Stimulated activated CD8-positive, alpha-beta memory T cell treated with anti-CD3 and anti-CD28 coated beads, Interleukin-4, amount 100 ng/mL, for 1 hour (primary cell): ENCODE results near the gene ZNF532.
"Not testable (repeated sequence)": the region's sequence is repeated elsewhere in the genome, so short reads cannot be mapped to it uniquely, and the experiment has no call there.

Experiments
- DNase-seq, 2 donors: peaks; one replicate each; pipeline ENCODE4 v3.0.0-alpha.2; 2020; ENCODE audit warnings: low read depth in 2 of 2, low spot score in 1 of 2

Gene ZNF532, protein sequence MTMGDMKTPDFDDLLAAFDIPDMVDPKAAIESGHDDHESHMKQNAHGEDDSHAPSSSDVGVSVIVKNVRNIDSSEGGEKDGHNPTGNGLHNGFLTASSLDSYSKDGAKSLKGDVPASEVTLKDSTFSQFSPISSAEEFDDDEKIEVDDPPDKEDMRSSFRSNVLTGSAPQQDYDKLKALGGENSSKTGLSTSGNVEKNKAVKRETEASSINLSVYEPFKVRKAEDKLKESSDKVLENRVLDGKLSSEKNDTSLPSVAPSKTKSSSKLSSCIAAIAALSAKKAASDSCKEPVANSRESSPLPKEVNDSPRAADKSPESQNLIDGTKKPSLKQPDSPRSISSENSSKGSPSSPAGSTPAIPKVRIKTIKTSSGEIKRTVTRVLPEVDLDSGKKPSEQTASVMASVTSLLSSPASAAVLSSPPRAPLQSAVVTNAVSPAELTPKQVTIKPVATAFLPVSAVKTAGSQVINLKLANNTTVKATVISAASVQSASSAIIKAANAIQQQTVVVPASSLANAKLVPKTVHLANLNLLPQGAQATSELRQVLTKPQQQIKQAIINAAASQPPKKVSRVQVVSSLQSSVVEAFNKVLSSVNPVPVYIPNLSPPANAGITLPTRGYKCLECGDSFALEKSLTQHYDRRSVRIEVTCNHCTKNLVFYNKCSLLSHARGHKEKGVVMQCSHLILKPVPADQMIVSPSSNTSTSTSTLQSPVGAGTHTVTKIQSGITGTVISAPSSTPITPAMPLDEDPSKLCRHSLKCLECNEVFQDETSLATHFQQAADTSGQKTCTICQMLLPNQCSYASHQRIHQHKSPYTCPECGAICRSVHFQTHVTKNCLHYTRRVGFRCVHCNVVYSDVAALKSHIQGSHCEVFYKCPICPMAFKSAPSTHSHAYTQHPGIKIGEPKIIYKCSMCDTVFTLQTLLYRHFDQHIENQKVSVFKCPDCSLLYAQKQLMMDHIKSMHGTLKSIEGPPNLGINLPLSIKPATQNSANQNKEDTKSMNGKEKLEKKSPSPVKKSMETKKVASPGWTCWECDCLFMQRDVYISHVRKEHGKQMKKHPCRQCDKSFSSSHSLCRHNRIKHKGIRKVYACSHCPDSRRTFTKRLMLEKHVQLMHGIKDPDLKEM (N-terminal part only)

DNA sequence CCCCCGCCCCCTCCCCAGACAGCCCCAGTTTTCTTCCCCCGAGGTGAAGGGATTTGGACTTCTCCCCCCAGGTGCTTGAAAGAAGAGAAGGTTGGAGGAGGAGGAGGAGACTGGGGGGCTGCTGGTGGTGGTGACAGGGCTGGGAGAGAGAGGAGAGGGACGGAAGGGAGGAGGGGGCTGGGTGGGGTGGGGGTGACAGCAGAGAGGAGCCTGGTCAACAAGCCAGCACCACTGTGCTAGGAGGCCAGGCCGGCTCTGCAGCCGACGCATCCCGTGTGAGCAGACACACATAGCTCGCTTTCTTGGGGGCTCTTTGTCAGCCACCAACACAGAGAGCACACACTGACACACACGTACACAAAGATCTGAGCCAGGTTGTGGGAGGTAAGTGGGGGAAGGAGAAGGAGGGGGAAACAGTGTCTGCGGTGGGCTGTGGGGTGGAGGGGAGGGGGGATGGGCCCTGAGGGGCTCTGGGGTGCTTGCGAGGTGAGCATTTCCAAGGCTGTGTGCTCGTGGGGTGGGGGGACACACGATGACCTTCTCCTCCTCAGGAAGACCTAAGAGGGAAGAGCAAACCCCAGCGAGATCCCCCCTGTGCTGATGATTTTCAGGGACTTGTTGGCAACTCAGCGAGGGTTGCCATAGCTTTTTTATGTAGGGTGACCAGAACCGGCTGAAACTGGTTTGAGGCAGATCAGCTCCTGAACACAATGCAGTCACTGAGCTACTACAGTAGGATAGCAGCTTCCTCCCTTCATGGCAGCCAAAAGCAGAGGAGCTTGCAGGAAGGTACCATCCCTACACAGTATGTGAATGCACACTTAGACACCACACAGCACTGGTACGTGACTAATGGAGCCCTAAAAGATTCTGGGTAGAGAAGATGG, at the start of gene ZNF532:
Gene ZNF532, plus strand, starts transcription at position 732 of the 887 bp plus-strand sequence. CDS start 53,411 bp downstream, outside the sequence.
- DNase-seq, result no peak

GRCh38 chr18:58819051-58819450, 45.6 kb upstream of the ZNF532 start:
- no peak for DNase-seq

DNA sequence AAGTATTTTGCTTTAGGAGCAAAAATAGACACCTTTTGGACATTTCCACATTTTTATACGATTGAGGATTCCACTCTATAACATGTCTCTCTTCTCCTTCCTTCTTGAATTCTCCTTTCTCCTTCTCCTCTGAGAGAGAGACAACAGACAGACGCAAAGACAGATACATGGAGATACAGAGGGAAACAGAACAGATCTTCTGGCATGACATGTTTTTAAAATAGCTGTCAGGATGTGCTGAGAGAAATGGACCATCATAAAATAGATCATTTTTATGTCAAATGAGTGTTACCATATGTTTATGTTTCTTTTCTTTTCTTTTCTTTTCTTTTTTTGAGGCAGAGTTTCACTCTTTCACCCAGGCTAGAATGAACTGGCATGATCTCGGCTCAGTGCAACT, 44.4 kb upstream of the ZNF532 start:
- DNase-seq, result no peak

- no peak for DNase-seq
These were observed 41.7 kb upstream of the ZNF532 start for GRCh38 chr18:58822944-58823343.

GRCh38 chr18:58823412-58823811, 41.3 kb upstream of the ZNF532 start:
- no peak for DNase-seq

- DNase-seq, result not testable (repeated sequence)
These were observed 37.8 kb upstream of the ZNF532 start for GRCh38 chr18:58826926-58827325.

DNA sequence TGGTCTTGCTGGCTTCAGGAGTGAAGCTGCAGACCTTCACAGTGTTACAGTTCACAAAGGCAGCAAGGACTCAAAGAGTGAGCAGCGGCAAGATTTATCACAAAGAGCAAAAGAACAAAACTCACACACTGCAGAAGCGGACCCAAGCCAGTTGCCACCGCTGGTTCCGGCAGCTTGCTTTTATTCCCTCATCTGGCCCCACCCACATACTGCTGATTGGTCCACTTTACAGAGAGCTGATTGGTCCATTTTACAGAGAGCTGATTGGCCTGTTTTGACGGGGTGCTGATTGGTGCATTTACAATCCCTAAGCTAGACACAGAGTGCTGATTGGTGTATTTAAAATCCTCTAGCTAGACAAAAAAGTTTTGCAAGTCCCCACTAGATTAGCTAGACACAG, 37.2 kb upstream of the ZNF532 start:
- DNase-seq, result no peak

- no peak for DNase-seq
These were observed 36.8 kb upstream of the ZNF532 start for GRCh38 chr18:58827886-58828285.

- no peak for DNase-seq
These were observed 36.1 kb upstream of the ZNF532 start for GRCh38 chr18:58828399-58829121.

GRCh38 chr18:58829263-58829662, 35.4 kb upstream of the ZNF532 start:
- no peak for DNase-seq

DNA sequence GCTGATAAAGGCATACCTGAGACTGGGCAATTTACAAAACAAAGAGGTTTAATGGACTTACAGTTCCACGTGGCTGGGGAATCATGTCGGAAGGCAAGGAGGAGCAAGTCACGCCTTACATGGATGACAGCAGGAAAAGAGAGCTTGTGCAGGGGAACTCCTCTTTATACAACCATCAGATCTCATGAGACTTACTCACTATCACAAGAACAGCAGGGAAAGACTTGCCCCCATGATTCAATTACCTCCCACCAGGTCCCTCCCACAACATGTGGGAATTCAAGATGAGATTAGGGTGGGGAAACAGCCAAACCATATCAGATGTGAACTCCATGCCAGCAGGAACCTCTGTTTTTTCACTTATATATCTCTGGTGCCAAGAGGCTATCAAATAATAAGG, 34.8 kb upstream of the ZNF532 start:
- DNase-seq, result not testable (repeated sequence)

DNA sequence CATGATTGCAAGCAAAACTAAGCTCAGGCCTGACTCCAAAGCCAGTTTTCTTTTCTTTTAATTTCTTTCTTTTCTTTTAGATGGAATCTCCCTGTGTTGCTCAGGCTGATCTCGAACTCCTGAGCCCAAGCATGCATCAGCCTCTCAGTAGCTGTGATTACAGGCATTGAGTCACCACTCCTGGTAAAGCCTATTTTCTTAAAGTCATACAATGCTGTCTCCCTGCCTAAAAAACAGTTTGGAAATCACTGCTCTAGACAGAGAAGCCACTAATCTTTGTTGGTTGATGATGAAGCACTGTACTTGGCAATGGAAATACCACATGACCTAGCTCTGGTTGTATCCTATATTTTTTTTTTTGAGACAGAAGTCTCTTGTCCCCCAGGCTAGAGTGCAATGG, 33.1 kb upstream of the ZNF532 start:
- DNase-seq, result no peak

- no peak for DNase-seq
These were observed 26.4 kb upstream of the ZNF532 start for GRCh38 chr18:58838165-58838860.

DNA sequence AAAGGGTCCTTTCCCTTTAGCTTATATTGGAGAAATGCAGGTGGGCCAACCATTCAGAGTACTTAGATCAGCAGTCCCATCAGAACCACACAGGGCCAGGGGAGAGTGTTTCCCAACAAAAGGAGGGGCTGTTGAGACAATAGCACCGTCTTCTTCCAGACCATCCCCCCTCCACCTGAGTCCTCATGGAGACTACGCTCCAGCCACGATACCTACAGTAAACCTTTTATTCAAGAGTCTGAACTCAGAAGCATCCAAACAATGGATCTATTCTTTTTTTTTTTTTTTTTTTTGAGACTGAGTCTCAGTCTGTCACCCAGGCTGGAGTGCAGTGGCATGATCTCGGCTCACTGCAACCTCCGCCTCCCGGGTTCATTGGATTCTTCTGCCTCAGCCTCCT, 25.7 kb upstream of the ZNF532 start:
- no peak for DNase-seq

DNA sequence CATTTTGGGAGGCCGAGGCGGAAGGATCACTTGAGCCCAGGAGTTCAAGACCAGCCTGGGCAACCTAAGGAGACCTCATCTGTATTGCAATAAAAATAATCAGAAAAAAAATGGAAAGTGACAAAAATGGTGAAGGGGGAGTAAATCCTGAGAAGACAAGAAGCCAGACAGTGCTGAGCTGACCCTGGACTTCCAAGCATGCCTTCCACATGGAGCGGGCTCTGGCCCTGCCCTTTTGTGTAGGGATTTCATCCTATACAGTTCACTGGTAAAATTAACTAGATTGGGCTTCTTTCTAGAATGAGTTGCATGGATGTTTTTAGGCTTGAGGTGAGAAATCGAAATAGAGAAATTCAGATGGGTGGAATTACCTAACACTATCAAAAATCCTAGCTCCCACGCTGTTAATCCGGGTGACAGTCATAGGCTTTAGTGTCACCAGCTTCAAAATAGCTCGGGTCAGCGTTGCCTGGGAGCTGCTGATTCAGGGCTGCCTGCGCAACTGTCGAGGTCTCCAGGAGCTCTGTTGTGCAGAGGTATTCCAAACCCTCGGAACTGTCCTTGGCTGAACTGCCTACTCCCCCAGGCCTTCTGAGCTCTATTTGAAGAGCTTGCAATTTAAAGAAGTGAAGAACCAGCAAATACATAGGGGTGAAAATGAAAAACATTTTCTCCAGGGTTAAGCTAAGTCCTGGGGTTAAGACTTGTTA, 21.5 kb upstream of the ZNF532 start:
- DNase-seq, result no peak

DNA sequence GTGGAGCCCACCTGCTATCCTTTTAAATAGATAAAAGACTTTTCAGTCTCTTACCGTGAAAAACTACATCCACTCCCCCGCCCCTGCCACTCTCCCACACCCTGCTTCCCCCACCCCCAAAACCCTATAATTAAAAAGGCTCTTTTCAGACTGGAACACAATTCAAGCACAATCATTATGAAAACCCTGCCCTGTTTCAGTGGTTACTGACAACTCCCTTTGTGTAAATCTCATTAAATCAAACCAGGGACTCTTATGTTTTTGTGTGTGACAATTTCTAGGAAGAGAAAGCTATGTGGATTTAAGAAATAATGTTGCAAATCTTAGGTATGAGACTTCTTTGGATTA, 21.0 kb upstream of the ZNF532 start:
- DNase-seq, result no peak

DNA sequence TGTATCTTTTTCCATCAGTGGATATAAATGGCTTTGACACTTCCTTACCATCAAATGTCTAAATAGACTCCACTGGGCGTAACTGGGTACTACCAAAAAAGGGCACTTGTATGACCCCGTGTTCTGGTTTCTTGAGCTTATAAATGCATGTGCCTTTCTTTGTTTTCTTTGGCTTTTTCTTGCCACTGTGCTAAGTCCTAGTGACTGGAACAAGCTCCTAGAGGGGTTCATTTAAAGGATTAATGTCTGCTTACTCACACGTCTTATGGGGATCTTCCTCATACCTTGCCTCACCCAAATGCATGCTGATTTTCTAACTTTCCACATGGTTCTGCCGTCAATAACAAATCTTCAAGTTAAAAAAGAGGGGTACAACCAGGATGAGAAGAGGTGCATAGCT, 19.8 kb upstream of the ZNF532 start:
- DNase-seq, result no peak

GRCh38 chr18:58845928-58846724, 18.6 kb upstream of the ZNF532 start:
- DNase-seq, result no peak
